ENCODE measurements around the gene RHOG.
A peak's percentile ranks its signal among the peaks of the same experiment; 100 is the strongest.
"Not testable (repeated sequence)": the region's sequence is repeated elsewhere in the genome, so short reads cannot be mapped to it uniquely, and the experiment has no call there.

The RHOG gene

GRCh38 chr11:3832816-3833215 lies 7.9 kb downstream of the RHOG start:
- no peak for DNase-seq

GRCh38 chr11:3831378-3832239 lies 9.2 kb downstream of the RHOG start:
- peak; percentile 68 for DNase-seq

- peak; percentile 37 for DNase-seq
These were observed 10.0 kb downstream of the RHOG start for GRCh38 chr11:3830730-3831129.

- DNase-seq: no peak
These were observed 10.7 kb downstream of the RHOG start for GRCh38 chr11:3830088-3830487.

GRCh38 chr11:3827434-3828186 lies 13.1 kb downstream of the RHOG start:
- no peak for DNase-seq

- DNase-seq: no peak
These were observed 14.0 kb downstream of the RHOG start for GRCh38 chr11:3826721-3827120.

- peak; percentile 35 for DNase-seq
These were observed 15.1 kb downstream of the RHOG start for GRCh38 chr11:3825473-3826154.

GRCh38 chr11:3824714-3825472 lies 15.9 kb downstream of the RHOG start:
- peak; percentile 95 for DNase-seq

- no peak for DNase-seq
These were observed 16.8 kb downstream of the RHOG start for GRCh38 chr11:3823762-3824506.

- no peak for DNase-seq
These were observed 17.5 kb downstream of the RHOG start for GRCh38 chr11:3823303-3823702.

- no peak for DNase-seq
These were observed 18.4 kb downstream of the RHOG start for GRCh38 chr11:3822312-3822711.

- DNase-seq: no peak
These were observed 19.8 kb downstream of the RHOG start for GRCh38 chr11:3820971-3821370.

- DNase-seq: peak; percentile 37
These were observed 23.5 kb downstream of the RHOG start for GRCh38 chr11:3817181-3817800.

- no peak for DNase-seq
These were observed 24.1 kb downstream of the RHOG start for GRCh38 chr11:3816673-3817072.

GRCh38 chr11:3815845-3816244 lies 24.9 kb downstream of the RHOG start:
- DNase-seq: no peak

GRCh38 chr11:3814832-3815231 lies 25.9 kb downstream of the RHOG start:
- not testable (repeated sequence) for DNase-seq

GRCh38 chr11:3810951-3811350 lies 29.8 kb downstream of the RHOG start:
- no peak for DNase-seq

- no peak for DNase-seq
These were observed 30.3 kb downstream of the RHOG start for GRCh38 chr11:3810446-3810845.

GRCh38 chr11:3809624-3809928 lies 31.2 kb downstream of the RHOG start:
- DNase-seq: no peak

GRCh38 chr11:3808861-3809623 lies 31.7 kb downstream of the RHOG start:
- DNase-seq: peak; percentile 91
